M059J (cell line): ENCODE measurements around the gene GDNF. TPM values are rescaled to one million over a fixed set of nuclear protein-coding genes. Genes with fewer than 3 reads are reported as not detected.
A peak's percentile ranks its signal among the peaks of the same experiment; 100 is the strongest.

Experiments
- DNase-seq: peaks from one replicate; pipeline ENCODE4 v3.0.0-alpha.2; 2012; ENCODE audit warnings: low read depth
- total RNA-seq: library from RNA; depleted of rRNA; stranded (reverse); fragments of >200 nt; shearing (Covaris generic); gene quantifications from 2 replicates; pipeline ENCODE4 v1.2.3, GENCODE V29; 2014

GDNF gene
- total RNA-seq, 1 experiment from 2014 or later: 0.05 TPM

- DNase-seq: no peak
Measured at GRCh38 chr5:37846786-37847310, 7.0 kb upstream of the GDNF start.

GRCh38 chr5:37844009-37844408 lies 4.2 kb upstream of the GDNF start:
- no peak for DNase-seq

- no peak for DNase-seq
Measured at GRCh38 chr5:37842048-37842447, 2.2 kb upstream of the GDNF start.

- DNase-seq: peak; percentile 25
Measured at GRCh38 chr5:37841203-37841602, 1.4 kb upstream of the GDNF start.

GRCh38 chr5:37840053-37841034 lies 503 bp upstream of the GDNF start:
- DNase-seq: peak; percentile 43

GRCh38 chr5:37838933-37839341 lies 904 bp downstream of the GDNF start:
- DNase-seq: no peak

GRCh38 chr5:37838152-37838932 lies 1.5 kb downstream of the GDNF start:
- DNase-seq: no peak

GRCh38 chr5:37837414-37838032 lies 2.3 kb downstream of the GDNF start:
- DNase-seq: peak; percentile 74

GRCh38 chr5:37836592-37837413 lies 3.0 kb downstream of the GDNF start:
- DNase-seq: peak; percentile 69

GRCh38 chr5:37836235-37836591 lies 3.6 kb downstream of the GDNF start:
- DNase-seq: peak; percentile 20

GRCh38 chr5:37835380-37835973 lies 4.4 kb downstream of the GDNF start:
- no peak for DNase-seq

GRCh38 chr5:37834542-37835379 lies 5.1 kb downstream of the GDNF start:
- peak; percentile 24 for DNase-seq

- DNase-seq: no peak
Measured at GRCh38 chr5:37833990-37834389, 5.9 kb downstream of the GDNF start.

- no peak for DNase-seq
Measured at GRCh38 chr5:37831821-37832534, 7.9 kb downstream of the GDNF start.

GRCh38 chr5:37830348-37830747 lies 9.5 kb downstream of the GDNF start:
- no peak for DNase-seq

GRCh38 chr5:37825334-37825915 lies 14.4 kb downstream of the GDNF start:
- no peak for DNase-seq

GRCh38 chr5:37823433-37824152 lies 16.2 kb downstream of the GDNF start:
- no peak for DNase-seq

- no peak for DNase-seq
Measured at GRCh38 chr5:37816883-37817282, 23.0 kb downstream of the GDNF start.
